ENCODE measurements around the gene THBS2.

Gene THBS2

DNA sequence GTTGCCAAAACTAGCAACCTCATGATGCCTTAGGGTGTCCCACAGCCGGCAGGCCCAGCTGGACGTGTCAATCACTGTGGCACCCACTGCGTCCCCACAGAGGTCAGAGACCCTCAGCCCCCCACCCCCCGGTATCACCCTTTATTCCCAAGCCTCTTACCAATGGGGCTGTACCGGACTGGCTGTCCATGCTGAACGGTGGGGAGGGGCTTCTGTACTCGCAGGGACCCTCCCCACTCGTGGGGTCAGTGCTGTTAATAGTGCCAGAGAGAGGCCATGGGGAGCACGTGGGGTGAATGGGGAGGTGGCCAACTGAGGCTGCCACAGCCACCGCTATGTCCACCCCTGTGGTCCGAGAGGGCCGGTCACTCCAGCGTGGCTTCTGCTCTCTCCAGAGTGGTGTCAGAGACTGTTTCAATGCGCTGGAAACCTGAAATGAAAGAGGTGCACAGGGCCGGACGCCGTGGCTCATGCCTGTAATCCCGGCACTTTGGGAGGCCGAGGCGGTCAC, 68.6 kb downstream of the THBS2 start:
- TF ChIP-seq, protein P1, sequence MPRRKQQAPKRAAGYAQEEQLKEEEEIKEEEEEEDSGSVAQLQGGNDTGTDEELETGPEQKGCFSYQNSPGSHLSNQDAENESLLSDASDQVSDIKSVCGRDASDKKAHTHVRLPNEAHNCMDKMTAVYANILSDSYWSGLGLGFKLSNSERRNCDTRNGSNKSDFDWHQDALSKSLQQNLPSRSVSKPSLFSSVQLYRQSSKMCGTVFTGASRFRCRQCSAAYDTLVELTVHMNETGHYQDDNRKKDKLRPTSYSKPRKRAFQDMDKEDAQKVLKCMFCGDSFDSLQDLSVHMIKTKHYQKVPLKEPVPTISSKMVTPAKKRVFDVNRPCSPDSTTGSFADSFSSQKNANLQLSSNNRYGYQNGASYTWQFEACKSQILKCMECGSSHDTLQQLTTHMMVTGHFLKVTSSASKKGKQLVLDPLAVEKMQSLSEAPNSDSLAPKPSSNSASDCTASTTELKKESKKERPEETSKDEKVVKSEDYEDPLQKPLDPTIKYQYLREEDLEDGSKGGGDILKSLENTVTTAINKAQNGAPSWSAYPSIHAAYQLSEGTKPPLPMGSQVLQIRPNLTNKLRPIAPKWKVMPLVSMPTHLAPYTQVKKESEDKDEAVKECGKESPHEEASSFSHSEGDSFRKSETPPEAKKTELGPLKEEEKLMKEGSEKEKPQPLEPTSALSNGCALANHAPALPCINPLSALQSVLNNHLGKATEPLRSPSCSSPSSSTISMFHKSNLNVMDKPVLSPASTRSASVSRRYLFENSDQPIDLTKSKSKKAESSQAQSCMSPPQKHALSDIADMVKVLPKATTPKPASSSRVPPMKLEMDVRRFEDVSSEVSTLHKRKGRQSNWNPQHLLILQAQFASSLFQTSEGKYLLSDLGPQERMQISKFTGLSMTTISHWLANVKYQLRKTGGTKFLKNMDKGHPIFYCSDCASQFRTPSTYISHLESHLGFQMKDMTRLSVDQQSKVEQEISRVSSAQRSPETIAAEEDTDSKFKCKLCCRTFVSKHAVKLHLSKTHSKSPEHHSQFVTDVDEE (CRISPR knock-in tag; IDR thresholded peaks at IDR 0.05) = no peak
- TF ChIP-seq ZNF8 (CRISPR knock-in tag; IDR thresholded peaks at IDR 0.05) (no peak), SNAI2 (CRISPR knock-in tag; IDR thresholded peaks at IDR 0.05) (no peak), ARNTL (CRISPR knock-in tag; IDR thresholded peaks at IDR 0.05; ENCODE audit: borderline replicate concordance, low read depth) (no peak), ESRRG (CRISPR knock-in tag; IDR thresholded peaks at IDR 0.05) (no peak), GLIS3 (CRISPR knock-in tag; IDR thresholded peaks at IDR 0.05) (no peak), ZNF70 (CRISPR knock-in tag; IDR thresholded peaks at IDR 0.05) (no peak), ZNF565 (CRISPR knock-in tag; conservative IDR thresholded peaks at IDR 0.05; ENCODE audit: low read depth) (no peak), OSR1 (CRISPR knock-in tag; IDR thresholded peaks at IDR 0.05) (no peak), ISL1 (CRISPR knock-in tag; IDR thresholded peaks at IDR 0.05) (no peak)
- TF ChIP-seq, protein P2, sequence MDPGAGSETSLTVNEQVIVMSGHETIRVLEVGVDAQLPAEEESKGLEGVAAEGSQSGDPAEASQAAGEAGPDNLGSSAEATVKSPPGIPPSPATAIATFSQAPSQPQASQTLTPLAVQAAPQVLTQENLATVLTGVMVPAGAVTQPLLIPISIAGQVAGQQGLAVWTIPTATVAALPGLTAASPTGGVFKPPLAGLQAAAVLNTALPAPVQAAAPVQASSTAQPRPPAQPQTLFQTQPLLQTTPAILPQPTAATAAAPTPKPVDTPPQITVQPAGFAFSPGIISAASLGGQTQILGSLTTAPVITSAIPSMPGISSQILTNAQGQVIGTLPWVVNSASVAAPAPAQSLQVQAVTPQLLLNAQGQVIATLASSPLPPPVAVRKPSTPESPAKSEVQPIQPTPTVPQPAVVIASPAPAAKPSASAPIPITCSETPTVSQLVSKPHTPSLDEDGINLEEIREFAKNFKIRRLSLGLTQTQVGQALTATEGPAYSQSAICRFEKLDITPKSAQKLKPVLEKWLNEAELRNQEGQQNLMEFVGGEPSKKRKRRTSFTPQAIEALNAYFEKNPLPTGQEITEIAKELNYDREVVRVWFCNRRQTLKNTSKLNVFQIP (CRISPR knock-in tag; IDR thresholded peaks at IDR 0.05; ENCODE audit: borderline replicate concordance, low read depth) = no peak
- TF ChIP-seq, protein P3, sequence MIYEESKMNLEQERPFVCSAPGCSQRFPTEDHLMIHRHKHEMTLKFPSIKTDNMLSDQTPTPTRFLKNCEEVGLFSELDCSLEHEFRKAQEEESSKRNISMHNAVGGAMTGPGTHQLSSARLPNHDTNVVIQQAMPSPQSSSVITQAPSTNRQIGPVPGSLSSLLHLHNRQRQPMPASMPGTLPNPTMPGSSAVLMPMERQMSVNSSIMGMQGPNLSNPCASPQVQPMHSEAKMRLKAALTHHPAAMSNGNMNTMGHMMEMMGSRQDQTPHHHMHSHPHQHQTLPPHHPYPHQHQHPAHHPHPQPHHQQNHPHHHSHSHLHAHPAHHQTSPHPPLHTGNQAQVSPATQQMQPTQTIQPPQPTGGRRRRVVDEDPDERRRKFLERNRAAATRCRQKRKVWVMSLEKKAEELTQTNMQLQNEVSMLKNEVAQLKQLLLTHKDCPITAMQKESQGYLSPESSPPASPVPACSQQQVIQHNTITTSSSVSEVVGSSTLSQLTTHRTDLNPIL (CRISPR knock-in tag; IDR thresholded peaks at IDR 0.05; ENCODE audit: low read depth) = no peak
- ATAC-seq = no peak

GRCh38 chr6:169184419-169184818, 69.2 kb downstream of the THBS2 start:
- no peak for TF ChIP-seq ZFP3 (CRISPR knock-in tag; IDR thresholded peaks at IDR 0.05)
- no peak for TF ChIP-seq GLIS3 (CRISPR knock-in tag; IDR thresholded peaks at IDR 0.05)
- TF ChIP-seq ZNF565 (CRISPR knock-in tag; conservative IDR thresholded peaks at IDR 0.05; ENCODE audit: low read depth) = no peak
- TF ChIP-seq, protein P4, sequence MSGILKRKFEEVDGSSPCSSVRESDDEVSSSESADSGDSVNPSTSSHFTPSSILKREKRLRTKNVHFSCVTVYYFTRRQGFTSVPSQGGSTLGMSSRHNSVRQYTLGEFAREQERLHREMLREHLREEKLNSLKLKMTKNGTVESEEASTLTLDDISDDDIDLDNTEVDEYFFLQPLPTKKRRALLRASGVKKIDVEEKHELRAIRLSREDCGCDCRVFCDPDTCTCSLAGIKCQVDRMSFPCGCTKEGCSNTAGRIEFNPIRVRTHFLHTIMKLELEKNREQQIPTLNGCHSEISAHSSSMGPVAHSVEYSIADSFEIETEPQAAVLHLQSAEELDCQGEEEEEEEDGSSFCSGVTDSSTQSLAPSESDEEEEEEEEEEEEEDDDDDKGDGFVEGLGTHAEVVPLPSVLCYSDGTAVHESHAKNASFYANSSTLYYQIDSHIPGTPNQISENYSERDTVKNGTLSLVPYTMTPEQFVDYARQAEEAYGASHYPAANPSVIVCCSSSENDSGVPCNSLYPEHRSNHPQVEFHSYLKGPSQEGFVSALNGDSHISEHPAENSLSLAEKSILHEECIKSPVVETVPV (CRISPR knock-in tag; IDR thresholded peaks at IDR 0.05) = no peak
- no peak for TF ChIP-seq RARB (CRISPR knock-in tag; IDR thresholded peaks at IDR 0.05)
- TF ChIP-seq, protein P3 (CRISPR knock-in tag; IDR thresholded peaks at IDR 0.05; ENCODE audit: low read depth) = no peak
- no peak for TF ChIP-seq OSR1 (CRISPR knock-in tag; IDR thresholded peaks at IDR 0.05)
- no peak for TF ChIP-seq PPARA (CRISPR knock-in tag; IDR thresholded peaks at IDR 0.05; ENCODE audit: borderline replicate concordance)
- no peak for TF ChIP-seq ISL1 (CRISPR knock-in tag; IDR thresholded peaks at IDR 0.05)
- TF ChIP-seq ARNTL (CRISPR knock-in tag; IDR thresholded peaks at IDR 0.05; ENCODE audit: borderline replicate concordance, low read depth) = no peak
- TF ChIP-seq, protein P1 (CRISPR knock-in tag; IDR thresholded peaks at IDR 0.05) = no peak
- TF ChIP-seq, protein P5, sequence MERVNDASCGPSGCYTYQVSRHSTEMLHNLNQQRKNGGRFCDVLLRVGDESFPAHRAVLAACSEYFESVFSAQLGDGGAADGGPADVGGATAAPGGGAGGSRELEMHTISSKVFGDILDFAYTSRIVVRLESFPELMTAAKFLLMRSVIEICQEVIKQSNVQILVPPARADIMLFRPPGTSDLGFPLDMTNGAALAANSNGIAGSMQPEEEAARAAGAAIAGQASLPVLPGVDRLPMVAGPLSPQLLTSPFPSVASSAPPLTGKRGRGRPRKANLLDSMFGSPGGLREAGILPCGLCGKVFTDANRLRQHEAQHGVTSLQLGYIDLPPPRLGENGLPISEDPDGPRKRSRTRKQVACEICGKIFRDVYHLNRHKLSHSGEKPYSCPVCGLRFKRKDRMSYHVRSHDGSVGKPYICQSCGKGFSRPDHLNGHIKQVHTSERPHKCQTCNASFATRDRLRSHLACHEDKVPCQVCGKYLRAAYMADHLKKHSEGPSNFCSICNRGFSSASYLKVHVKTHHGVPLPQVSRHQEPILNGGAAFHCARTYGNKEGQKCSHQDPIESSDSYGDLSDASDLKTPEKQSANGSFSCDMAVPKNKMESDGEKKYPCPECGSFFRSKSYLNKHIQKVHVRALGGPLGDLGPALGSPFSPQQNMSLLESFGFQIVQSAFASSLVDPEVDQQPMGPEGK (CRISPR knock-in tag; IDR thresholded peaks at IDR 0.05; ENCODE audit: borderline replicate concordance) = no peak
- TF ChIP-seq ZFP30 (CRISPR knock-in tag; IDR thresholded peaks at IDR 0.05) = no peak
- TF ChIP-seq ZNF70 (CRISPR knock-in tag; IDR thresholded peaks at IDR 0.05) = no peak
- TF ChIP-seq, protein P2 (CRISPR knock-in tag; IDR thresholded peaks at IDR 0.05; ENCODE audit: borderline replicate concordance, low read depth) = no peak
- no peak for TF ChIP-seq TOX (CRISPR knock-in tag; IDR thresholded peaks at IDR 0.05; ENCODE audit: borderline replicate concordance)
- TF ChIP-seq SNAI2 (CRISPR knock-in tag; IDR thresholded peaks at IDR 0.05) = no peak
- no peak for TF ChIP-seq ZNF8 (CRISPR knock-in tag; IDR thresholded peaks at IDR 0.05)
- TF ChIP-seq TCF4 (CRISPR knock-in tag; IDR thresholded peaks at IDR 0.05; ENCODE audit: borderline replicate concordance) = no peak
- TF ChIP-seq ZC3H10 (CRISPR knock-in tag; IDR thresholded peaks at IDR 0.05) = no peak
- no peak for ATAC-seq
